ENCODE data around the gene ZKSCAN1.

Gene ZKSCAN1

DNA sequence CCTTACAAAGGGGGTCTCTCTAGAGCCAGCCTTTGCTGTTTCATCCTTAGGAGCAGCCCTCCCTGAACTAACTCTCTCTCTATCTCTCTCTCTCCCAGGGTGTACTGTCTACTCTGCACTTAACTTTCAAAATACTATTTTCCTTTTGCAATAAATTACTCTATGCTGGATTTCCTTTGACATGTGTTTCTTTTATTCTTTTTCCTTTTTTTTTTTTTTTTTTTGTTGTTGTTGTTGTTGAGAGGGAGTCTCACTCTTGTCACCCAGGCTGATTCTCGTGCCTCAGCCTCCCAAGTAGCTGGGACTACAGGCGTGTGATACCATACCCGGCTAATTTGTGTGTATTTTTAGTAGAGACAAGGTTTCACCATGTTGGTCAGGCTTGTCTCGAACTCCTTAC, 67.6 kb downstream of the ZKSCAN1 start:
- DNase-seq: no peak

DNA sequence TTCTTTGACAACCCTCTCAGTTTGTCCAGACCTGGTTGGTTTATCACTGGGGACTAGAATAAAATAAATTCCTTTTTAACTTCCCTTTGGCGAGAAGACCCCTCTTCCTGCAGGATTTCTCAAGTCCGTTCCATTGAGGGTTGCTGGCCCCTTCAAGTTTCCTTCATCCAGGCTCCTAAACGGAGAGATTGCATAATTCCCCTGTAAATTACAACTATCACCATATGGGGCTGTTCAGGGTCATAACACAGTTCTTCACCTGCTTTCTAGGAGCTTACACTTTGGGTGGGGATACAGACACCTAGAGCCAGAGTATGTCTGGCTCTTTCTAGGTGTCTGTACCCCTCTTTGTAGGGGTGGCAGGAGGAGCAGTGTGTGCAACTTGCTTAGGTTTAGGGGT, 70.1 kb downstream of the ZKSCAN1 start:
- no peak for DNase-seq

DNA sequence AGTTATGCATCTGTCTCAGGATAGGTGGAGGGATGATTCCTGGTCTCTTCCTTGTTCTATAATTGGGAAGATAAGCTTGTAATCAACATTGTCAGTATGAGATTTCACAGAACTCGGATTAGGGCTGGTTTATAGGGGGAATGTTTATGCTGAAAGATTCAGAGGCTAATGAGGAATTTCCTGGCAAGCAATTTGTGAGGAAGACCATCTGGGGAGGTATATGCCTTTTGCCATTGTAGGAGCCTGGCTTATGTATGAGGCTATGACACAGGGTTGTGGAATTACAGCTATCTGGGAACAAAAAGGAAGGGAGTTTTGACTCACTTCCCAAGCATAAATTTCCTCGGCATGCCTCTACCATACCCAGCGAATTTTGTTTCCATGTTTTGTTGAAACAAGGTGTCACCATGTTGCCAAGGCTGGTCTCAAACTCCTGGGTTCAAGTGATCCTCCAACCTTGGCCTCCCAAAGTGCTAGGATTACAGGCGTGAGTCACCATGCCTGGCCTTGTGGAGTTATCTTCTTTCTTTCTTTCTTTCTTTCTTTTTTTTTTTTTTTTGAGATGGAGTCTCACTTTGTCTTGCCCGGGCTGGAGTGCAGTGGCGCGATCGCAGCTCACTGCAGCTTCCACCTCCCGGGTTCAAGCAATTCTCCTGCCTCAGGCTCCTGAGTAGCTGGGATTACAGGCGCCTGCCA, 71.8 kb downstream of the ZKSCAN1 start:
- DNase-seq: no peak

DNA sequence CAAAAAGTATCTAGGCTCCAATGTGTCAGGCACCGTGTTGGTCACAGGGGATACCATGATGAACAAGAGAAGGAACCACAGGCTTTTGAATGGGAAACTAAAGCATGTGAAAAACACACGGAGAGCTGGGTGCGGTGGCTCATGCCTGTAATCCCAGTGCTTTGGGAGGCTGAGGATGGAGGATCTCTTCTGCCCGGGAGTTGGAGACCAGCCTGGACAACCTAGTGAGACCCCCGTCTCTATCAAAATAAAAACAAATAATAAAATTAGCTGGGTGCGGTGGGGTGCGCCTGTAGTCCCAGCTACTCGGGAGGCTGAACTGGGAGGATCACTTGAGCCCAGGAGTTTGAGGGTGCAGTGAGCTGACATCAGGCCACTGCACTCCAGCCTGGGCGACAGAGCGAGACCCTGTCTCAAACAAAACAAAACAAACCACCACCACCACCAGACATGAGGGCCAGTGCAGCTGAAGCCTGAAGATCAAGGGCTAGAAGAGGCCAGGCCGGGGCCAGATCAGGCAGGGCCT, 72.8 kb downstream of the ZKSCAN1 start:
- DNase-seq: no peak

DNA sequence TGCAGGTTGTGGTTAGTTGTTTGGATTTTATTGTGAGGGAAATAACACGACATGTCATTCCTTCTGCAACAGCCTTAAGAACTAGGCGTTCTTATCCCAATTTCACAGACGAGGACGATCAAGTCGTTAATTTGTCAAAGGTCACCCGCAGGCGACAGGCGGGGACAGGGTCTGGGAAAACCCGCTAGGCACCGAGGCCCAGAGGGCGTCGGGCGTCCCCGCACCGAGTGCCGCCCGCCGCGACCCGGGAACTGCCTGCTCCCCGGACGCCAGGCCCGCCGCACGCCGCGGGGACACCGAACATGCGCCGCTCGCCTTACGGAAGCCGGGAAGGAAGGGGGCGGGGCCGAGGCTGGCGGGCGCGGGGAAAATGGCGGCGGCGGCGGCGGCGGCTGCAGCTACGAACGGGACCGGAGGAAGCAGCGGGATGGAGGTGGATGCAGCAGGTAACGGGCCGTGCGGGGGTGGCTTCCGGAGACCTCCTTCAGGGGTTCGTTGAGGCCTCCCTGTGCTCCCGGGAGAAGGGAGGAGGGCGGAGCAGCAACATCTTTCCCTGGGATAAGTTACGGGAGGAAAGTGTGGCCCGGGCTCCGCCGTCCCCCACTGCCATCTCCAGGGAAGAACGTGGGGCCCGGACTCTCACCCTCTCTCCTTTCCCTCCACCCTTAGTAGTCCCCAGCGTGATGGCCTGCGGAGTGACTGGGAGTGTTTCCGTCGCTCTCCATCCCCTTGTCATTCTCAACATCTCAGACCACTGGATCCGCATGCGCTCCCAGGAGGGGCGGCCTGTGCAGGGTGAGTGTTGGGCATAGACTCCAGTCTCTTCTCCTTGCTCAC, 73.4 kb downstream of the ZKSCAN1 start, which contains the start of gene COPS6:
Gene COPS6 (plus strand): TSS at position 349 of the 837 bp plus-strand sequence. CDS start 22 bp downstream, at position 371.
- peak; percentile 91 for DNase-seq

DNA sequence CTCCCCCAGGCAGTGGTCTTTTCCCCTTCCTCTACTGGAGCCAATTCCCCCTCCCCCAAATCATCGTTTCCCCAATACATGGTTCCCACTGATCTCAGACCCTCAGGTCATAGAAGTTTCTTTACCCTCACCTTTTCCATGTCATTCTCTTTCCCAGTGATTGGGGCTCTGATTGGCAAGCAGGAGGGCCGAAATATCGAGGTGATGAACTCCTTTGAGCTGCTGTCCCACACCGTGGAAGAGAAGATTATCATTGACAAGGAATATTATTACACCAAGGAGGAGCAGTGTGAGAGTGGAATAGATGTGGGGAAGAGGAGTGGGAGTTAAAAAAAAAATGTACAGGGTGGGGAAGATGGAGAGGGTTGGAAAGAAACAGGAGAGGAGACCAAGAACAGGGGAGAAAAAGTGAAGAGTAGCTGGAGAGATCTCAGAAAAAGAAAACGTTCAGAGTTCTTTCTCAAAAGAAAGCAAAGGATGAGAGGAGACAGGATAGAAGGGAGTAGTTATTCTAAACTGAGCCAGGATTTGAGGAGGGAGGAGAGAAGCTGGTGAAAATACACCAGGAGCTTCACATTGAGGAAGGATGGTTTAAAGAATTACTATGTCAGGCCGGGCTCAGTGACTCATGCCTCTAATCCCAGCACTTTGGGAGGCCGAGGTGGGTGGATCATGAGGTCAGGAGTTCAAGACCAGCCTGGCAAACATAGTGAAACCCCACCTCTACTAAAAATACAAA, 74.2 kb downstream of the ZKSCAN1 start:
- DNase-seq: no peak

DNA sequence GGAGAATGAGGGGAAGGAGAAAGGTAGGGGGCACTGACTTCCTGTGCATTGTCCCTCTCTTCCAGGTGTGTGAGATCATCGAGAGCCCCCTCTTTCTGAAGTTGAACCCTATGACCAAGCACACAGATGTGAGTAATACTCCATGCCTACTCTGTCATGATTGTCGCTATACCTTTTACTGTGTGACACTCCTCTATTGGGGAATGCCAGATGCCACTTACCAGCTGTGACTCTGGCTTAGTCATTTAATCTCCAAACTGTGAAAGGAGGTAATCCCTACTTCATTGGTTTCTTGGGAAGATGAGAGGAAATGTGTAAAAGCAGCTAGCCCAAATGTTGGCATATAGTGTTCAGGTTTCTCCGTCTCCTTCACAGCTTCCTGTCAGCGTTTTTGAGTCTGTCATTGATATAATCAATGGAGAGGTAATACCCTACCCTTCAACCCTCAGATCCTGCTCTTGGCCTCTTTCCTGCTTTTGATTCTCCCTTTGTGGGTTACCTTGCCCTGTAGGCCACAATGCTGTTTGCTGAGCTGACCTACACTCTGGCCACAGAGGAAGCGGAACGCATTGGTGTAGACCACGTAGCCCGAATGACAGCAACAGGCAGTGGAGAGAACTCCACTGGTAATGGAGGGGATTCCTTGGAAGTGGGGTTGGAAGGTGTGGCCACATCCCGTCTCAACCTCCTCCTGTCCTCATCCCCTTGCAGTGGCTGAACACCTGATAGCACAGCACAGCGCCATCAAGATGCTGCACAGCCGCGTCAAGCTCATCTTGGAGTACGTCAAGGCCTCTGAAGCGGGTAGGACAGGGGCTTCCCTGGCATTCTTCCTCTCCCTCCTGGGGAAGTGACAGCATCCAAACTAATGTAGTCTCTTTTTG, 75.4 kb downstream of the ZKSCAN1 start:
- DNase-seq: no peak

Measured in CD4-positive, alpha-beta T cell treated with Interleukin-17A for 4 hours (primary cell).